Measurements from ENCODE around the gene TMOD2.
A peak's percentile ranks its signal among the peaks of the same experiment; 100 is the strongest.
"Not testable (repeated sequence)": the region's sequence is repeated elsewhere in the genome, so short reads cannot be mapped to it uniquely, and the experiment has no call there.

Gene TMOD2

DNA sequence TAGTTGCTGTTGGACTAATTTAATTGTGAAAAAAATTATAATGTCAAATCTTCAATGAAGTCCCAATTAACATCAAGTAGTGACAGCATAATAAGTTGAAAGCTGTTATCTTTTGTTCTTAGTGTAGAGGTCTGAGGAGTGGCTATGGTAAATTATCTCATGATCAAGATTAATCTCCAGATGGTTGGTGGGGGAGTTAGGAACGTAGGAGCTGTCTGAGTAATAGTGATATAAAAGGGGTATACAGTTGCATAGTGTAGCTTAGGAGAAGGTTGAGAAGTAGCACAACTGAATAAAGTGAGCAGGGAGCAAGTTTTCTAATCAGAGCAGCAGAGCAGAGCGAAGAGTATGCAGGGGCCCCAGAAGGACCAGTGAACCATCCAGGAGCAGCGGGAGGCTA, 19.5 kb downstream of the TMOD2 start:
- DNase-seq (ENCODE audit: low read depth in 2 of 2) = no peak

DNA sequence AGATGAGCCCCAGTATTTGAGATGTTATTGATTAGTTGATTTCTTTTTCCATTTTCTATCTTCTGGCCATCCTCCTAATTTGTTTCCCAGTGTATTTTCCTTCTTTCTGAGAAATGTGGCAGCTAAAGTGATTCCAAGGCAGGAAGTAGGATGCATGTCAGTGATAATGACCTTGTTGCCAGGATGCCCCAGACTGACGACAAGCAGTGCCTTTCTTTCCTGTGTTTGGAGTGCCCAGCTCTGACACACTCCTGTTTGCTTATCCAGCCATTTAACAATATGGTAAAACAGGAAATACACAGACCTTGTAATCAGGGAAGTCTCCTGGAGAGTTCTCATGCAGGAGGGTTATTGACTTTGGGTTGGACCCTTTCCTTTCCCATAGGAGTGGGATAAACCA, 20.4 kb downstream of the TMOD2 start:
- DNase-seq (ENCODE audit: low read depth in 2 of 2) = no peak

DNA sequence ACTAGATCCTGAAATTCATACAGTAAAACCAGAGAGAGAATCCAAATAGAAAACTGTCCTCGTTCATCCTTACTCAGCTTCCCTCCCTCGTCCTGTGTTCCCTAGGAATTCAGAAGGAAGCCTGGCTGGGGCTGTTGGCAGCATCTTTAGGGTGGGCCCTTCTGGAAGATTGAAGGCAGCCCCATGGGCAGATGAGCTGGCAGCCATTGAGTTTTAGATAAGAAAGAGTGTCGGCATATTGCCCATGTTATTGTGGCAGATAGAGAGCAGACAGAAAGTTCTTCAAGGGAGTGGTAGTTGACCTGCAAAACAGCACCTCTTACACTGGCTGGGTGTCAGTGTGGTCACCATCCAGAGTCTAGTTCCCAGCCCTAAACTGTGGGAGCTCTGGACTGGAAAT, 23.5 kb downstream of the TMOD2 start:
- DNase-seq (ENCODE audit: low read depth in 2 of 2) = no peak

DNA sequence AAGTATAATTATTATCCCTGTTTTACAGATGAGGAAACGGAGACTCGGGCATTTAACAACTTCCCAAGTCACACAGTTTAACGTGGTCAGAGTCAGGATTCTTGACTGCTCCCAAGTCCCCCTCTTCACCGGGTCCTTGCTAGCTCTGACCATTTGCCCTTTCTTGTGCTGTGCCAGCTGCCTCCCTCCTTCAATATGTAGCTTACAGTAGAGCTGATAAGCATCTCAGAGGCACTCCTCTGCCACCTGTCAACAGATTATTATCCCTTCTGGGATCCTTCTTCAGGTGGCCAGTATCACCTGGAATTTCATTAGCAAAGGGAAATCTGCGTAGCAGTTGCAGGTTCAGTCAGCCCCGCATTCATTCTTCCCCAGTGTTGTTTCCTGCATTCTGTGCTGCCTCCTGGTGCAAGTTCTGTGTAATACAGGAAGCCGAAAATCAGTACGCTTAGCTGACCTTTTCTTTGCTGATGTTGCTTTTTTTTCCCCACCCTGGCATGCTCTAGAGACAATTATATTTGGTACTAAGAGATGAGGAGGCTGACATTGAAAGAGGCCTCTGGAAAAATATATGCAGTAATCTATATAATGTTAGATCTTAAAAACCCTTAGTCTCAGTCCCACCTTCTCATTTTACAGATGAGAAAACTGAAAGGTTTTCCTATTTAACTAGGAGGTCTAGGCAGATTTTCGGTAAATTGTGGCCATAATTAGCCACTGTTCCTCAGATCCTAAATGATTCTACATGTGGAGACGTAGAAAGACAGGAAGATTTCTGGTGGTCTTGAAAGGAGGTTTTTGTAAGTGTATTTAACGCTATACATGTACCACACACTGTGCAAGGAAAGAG, 24.8 kb downstream of the TMOD2 start:
- DNase-seq (ENCODE audit: low read depth in 2 of 2) = peak in 1 of 2 donors; percentile 11

DNA sequence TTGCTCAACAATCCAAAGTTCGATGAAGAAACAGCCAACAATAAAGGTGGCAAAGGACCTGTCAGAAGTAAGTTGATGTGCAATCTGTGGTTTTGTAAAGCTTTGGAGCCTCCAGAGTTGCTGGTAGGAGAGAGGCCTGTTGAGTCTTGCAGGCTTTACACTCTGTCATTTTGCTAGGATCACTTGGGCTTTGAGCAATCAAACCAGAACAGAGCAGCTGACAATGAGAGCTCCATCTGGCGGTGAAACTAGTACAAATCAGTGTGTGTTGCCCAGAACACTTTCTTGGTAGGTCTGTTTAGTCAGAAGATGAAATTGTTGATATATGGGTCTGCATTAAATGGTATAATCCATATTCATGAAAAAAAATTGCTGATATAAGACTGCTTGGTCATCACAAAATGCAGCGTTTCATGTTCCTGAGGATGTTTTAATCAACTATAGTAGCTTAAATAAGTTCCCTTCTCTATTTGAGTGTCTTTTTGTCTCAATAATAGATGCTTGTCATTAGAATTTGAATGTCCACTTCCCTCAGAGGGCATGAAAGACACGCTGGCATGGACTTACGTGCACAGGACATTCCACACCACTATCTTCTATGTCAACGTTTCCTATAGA, 25.7 kb downstream of the TMOD2 start:
- DNase-seq (ENCODE audit: low read depth in 2 of 2) = peak; percentile 24 to 39

DNA sequence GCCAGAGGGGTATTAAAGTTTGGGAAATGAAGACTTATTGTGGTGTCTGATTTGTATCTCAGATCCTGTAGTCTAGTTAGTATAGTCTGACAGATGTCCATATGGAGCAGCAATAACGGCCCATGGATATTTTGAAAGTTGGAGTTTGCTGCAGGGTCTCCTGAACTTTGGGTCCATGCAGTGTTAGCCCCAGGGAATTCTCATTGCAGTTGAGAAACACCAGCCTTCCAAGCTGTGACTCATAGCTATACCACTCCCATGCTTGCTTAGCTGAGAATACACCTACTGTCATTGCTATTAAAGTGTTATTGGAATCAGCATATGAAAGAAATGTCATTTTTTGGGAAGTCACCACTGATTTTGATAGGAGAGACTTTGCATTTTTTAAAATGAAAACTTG, 29.2 kb downstream of the TMOD2 start:
- DNase-seq (ENCODE audit: low read depth in 2 of 2) = no peak

DNA sequence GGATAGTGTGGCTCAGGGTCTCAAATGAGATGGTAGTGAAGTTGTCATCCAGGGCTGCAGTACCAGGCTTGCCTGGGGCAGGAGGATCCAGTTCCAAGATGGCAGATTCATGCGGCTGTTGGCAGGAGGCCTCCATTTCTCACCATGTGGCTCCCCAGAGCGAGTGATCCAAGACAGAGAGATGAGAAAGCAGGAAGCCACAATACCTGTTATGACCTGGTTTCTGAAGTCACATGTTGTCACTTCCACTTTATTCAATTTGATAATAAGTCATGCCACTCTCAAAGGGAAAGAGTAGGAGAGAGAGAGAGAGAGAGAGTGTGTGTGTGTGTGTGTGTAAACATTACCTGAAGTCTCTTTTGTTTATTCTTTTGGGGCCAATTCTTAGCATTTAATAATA, 30.1 kb downstream of the TMOD2 start:
- no peak for DNase-seq (ENCODE audit: low read depth in 2 of 2)

DNA sequence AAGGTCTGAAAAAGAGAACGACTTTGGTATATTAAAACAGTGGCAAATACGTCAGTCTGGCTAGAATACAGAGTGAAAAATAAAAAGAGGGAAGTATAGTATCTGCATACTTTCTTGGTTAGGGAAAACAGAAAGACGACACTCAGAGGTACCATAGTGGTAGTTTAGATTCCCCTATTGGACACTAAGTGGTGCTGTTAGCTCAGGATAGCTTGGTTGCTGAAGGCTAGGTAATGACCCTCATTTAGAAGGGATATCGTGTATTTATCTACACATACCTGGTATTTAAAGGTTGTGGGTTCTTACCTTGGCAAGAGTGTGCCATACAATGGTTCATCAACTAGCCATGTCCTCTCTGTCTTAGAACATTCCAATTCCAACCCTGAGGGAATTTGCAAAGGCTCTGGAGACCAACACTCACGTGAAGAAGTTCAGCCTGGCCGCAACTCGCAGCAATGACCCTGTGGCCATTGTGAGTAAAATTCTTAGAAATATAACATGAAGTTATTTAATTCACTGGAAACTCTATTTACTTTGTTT, 31.0 kb downstream of the TMOD2 start:
- no peak for DNase-seq (ENCODE audit: low read depth in 2 of 2)

DNA sequence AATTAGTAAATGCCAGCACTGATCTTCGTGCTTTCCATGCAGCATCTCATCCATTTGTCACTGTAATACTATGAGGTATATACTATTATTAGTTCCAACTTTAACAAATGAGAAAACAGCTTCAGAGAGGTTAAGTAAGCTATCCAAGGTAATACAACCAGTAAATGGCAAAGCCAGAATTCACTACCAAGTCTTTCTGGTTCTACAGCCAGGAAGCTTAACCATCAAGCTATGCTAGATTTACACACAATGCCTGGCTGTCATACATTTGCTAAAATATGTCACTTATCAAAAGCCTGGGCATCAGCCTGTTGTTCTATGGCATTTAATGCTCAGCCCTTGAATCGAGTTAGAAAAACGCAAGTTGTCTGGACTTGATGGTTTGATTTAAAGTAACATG, 32.6 kb downstream of the TMOD2 start:
- DNase-seq (ENCODE audit: low read depth in 2 of 2) = no peak

DNA sequence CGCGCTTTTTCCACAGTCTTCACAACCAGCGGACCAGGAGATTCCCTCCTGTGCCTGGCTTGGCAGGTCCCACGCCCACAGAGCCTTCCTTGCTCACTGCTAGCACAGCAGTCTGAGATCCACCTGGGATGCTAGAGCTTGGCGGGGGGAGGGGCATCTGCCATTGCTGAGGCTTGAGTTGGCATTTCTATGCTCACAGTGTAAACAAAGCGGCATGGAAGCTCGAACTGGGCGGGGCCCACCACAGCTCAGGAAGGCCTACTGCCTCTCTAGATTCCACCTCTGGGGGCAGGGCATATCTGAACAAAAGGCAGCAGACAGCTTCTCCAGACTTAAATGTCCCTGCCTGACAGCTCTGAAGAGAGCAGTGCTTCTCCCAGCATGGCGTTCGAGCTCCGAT, 35.7 kb downstream of the TMOD2 start:
- not testable (repeated sequence) for DNase-seq (ENCODE audit: low read depth in 2 of 2)

DNA sequence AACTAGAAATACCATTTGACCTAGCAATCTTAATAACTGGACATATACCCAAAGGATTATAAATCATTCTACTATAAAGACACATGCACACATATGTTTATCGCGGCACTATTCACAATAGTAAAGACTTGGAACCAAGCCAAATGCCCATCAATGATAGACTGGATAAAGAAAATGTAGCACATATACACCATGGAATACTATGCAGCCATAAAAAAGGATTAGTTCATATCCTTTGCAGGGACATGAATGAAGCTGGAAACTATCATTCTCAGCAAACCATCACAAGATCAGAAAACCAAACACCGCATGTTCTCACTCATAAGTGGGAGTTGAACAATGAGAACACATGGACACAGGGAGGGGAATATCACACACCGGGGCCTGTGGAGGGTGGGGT, 41.1 kb downstream of the TMOD2 start:
- DNase-seq (ENCODE audit: low read depth in 2 of 2) = not testable (repeated sequence)

DNA sequence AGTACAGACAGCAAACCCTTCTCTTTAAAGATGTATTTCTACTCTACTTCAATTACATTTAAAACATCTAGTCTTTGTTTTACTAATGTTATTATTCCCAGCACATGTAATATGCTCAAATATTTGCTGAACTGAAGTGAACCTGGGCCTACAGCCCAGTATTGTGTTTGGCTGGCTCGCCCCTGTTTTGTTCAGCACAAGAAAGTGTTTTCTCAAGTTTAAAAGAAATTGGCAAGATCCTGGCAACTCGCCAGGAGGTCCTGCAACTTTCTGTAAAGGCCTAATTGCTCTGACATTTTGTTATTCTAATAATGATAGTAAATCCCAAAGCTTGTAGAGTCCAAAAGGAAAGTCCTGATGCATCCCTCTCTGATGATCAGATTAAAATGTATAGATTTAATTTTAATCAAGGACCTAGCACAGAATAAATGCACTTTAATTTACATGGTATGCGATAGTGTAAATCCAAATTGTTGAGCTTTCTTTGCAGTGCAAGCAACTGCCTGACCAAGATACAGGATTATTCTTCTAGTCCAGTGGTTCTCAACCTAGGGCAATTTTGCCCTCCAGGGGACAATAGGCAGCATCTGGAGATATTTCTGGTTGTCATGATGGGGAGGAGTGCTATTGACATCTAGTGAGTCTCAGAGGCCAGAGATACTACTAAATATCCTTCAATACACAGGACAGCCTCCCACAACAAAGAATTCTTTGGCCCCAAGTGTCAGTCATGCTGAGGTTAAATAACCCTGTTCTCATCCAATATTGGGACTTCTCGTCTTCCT, 42.3 kb downstream of the TMOD2 start:
- DNase-seq (ENCODE audit: low read depth in 2 of 2) = no peak

DNA sequence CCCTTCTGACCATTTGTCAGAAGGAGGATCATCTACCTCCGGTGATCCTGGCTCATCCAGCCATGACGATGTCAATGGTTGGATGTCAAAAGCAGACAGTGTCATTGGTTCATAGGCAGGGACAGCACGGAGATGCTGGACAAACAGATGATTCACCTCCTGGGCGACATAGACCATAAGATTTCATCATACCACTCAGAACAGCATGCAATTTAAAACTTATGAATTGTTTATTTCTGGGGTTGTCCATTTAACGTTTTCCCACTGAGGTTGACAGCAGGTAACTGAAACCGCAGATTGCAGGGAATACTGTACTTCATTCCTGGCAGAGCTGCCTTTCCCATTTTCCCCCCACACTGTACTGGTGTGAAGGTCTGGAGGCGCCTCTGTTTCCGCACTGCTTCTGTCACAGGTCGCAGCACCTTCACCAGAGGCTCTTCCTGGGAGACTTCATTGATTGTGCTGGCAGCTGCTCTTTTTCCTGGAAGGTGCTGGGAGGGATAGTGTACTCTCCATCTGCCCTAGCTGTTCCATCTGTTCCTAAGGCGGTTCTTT, 45.5 kb downstream of the TMOD2 start:
- no peak for DNase-seq (ENCODE audit: low read depth in 2 of 2)

DNA sequence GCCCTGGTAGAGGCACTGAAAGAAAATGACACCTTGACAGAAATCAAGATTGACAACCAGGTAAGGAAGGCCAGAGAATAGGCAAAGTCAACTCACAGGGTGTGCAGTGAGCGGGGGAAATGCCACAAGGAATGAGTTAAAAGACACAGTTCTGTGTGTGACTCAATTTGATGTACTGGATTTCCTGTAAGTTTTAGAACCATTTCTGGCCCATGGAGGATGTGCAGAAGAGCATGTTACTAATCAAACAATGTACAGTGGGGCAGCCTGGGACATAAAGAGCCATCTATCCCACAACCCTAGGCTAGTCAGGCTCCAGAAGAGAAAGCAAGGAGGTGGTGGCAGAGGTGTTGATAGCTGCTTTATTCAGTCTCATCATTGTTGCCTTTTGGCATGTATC, 46.9 kb downstream of the TMOD2 start:
- no peak for DNase-seq (ENCODE audit: low read depth in 2 of 2)

DNA sequence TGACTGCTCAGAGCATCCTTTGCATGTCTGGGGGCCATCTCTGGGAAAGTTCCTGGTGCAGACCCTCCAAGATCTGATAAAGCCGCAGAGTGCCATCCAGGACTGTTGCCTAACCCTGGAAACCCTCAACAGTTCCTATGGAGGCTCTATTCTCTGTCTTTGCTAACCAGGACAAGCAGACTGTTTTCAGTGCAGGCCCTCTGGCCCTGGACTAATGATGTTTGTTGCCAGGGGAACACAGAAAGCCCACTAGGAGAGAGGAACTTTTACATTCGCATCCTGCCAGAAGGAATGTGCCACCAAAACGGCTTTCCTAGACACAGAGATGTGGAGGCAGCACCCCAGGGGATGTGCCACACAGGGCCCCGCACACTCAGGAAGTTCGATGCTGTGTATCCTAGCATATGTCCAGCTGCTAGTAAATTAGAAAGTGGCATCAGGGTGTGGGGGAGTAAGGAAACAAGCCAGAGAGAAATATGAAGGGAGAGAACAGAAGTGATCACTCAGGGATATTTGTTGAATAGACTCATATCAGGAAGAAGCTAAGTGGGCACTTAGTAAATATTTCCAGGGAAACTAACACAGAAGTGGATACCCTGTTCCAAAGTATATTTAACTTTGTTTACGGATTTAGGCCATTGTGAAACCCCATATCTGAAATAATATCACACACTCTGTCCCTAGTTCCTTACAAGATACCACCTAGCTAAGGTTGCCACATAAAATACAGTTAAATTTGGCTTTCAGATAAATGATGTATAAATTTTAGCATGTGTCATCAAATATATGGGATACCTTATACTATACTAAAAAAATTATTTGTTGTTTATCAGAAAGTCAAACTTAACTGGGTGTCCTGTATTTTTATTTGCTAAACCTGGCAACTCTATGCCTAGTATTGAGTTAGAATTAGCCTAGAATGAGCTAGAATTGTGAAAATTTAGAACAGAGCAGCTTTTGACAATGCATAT, 48.2 kb downstream of the TMOD2 start:
- no peak for DNase-seq (ENCODE audit: low read depth in 2 of 2)

DNA sequence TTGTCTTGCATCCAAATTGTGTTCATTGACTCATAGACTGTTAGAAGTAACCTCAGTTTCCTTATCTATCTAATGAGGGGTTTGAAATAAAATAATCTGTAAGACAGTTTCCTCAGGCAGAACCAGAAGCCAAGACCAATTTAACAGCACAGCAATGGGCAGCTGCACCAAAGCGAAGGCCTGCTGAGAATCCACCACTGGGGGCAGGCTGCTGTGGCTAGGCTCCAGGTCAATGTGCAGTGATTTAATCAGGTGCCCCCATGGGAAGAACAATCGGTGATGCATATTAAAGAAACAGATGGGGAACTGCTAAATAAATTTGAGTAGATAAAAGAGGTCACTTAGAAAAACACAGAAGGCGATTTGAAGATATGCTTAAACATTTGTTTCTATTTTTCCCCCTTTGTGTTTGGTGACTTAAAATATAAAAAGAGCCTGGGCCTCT, 50.0 kb downstream of the TMOD2 start:
- no peak for DNase-seq (ENCODE audit: low read depth in 2 of 2)

DNA sequence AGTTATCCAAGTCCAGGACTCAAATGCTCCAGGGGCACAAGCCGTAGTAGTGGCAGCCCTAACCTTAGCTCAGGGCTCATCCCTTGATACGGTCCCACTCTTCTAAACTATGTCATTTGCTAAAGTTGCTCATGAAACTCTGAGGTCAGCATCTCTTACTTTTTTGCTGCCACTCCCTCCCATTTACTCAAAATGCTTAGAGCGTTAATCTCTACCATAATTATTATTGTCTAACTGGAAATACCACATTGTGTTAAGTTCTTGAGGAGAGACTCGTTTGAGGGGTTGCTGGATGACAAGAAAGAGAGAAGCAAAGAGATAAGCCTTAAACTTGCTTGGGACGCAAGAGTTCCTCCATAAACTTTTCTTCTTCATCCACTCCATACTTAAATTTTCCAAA, 51.2 kb downstream of the TMOD2 start:
- no peak for DNase-seq (ENCODE audit: low read depth in 2 of 2)

DNA sequence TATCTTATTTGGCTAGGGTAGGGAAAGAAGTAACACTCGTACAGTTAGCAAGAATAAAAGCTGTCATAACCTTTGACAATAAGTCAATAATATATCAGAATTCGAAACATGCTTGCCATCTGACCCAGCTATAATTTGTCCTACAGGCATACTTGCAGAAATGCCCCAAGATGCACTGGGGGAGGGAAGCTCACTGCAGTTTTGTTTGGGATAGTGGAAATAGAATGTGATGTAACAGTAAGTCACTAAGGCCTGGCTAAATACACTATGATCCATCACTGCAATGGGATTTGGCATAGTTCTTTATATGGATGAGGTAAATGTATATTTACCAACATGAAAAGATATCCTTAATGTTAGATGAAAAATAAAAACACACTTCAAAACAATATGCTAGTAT, 52.6 kb downstream of the TMOD2 start:
- no peak for DNase-seq (ENCODE audit: low read depth in 2 of 2)

DNA sequence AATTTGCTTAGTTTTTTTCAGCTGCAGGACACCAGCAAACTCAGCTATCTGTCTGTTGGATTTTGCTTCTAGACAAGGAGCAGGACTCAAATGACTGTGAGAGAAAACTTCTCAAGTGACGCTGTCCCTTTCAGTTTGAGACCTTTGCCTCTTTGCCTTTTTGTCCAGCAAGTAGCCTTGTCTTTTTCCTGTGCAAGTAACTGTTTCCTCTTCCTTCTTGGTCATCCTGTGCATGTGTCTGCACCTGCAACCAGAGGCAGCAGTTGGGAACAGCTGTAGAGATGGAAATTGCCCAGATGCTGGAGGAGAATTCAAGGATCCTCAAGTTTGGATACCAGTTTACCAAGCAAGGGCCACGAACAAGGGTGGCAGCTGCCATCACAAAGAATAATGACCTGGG, 54.7 kb downstream of the TMOD2 start:
- no peak for DNase-seq (ENCODE audit: low read depth in 2 of 2)

DNA sequence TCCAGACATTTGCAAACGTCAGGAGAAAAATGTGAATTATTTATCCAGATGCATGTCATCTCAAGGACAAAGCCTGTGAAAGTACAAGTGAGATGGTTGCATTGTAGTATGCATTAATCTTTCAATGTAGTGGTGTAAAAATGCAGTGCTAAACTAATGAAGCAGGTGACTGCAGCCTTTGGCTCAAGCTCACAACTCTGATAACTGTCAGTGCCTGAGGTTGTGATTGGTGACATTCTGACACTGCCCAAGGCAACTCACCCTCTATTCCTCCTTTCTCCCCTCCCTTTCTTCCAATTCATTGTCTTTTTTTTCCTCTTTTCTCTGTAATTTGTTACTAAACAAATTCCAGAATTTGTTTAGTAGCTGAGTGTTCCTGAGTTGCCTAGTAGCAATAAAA, 58.1 kb downstream of the TMOD2 start:
- DNase-seq (ENCODE audit: low read depth in 2 of 2) = no peak

DNA sequence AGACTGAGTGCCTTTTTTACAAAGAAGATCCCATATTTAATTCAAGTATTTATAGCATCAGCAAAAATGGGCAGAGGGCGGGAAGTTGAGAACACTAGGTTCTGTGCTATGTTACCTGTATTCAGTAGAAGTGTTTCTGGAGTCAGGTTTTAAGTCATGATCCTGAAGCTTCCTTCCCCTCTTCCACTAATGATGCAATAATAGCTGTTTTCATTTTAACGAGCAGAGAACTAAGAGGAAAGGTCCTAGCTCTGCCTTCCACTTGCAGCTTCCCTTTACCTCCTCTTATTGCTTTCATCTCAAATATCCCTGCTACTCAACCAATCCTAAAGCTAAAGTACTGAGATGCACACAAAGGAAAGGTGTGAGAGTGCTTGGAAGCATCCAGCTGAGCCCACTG, 61.2 kb downstream of the TMOD2 start:
- DNase-seq (ENCODE audit: low read depth in 2 of 2) = no peak
